A549 treated with DMSO at 1 μM for 4 hours (cell line): ENCODE measurements around the gene GPER1. TPM values are rescaled to one million over a fixed set of nuclear protein-coding genes. Genes with fewer than 3 reads are reported as not detected.

Experiments used
- total RNA-seq: library from RNA; stranded (reverse); fragments of 200-300 nt; extraction: Qiagen RNA extraction; gene quantifications from 5 replicates; pipeline ENCODE4 v1.2.3, GENCODE V29; 2022; ENCODE audit warnings: low read depth

The GPER1 gene
- 0.64 to 1.1 TPM (median 0.79 TPM) in 5 replicates for total RNA-seq

DNA sequence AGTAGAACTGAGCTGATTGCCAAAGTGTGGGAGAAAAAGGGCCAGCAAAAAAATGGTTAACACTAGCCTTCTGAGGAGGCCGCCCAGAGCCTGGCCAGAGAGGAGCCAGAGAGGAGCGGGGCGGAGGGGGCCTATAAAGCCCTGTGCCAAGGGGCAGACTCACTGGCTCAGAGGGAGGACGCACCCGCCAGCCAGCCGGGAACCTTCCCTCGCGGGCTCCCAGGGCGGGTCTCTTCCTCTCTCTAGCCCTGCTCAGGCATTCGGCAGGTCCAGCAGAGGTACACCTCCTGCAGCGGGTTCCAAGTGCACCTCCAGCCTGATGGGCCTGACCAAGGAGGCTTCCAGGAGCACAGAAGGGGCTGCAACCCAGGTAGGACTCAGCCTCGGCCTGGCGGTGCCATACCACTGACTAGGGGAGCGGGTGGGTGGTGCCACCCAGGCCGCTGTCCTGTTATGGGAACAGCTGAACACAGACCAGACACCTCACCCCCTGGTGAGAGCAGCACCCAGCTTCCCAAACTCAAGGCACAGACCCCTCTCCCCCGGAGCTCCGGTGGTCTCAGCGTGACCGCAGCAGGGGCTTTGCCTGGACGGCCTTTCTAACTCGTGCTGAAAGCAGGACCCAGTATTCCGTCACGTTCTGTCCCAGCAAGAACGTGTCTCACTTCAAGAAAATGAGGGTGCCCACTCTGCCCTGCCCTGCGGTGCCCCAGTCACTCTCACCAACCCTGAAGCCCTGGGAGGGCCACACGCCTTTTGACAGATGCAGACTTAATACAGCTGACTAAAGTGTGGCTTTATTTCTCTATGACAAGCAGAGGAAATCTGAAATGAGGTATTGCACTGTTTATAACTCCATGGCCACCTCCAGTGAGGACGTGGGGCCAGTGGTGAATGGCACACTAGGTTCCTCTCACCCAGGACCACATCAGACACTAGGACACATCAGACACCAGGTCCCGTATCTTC lies at the start of gene GPER1:
TSS of gene GPER1 (plus strand) at position 162 of the 969 bp plus-strand sequence. CDS start 3,616 bp downstream, outside the sequence.

DNA sequence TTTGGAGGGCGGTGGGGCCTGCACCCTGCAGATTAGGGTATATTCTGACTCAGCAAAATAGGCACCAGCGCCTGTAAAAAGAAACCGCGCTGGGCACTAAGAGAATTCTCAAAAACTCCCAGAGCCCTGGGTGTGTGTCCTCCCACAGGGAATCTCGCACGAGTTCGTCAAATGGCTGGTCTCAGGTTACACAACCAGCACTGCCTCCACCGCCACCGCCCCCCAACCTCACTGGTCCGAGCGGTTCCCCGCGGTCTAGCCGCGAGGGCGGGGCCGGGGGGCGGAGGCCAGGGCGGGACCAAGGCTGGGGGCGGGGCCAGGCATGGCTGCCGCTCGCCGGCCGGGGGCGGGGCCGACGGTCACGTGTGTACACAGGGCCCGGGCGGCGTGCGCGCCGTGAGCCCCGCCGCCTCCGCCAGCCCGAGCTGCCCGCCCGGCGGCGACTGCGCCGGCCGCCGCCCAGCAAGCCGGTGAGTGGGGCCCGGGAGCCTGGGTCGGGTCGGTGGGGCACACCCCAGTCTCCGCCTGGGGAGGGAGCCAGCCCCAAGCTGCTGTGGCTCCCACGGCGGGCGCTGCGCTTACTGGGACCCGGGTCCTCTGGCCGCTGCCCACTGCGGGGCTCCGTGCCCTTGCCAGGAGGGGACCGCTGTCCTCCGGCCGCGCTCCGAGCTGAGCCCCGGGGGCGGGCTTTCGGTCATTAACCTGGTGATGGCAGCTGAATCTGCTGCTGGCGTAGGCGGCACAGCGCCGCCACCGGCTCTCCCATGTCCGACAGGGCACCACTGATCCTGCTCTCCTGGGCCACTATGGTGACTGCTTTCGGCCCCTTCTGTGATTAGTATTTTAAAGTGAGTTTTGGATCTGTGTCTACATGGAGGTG lies 43.5 kb upstream of the GPER1 start, which contains the start of gene GPR146:
TSS of gene GPR146 (plus strand) at position 358 of the 880 bp plus-strand sequence. CDS start 12,970 bp downstream, outside the sequence.

Other genes with a start within 250 kb of the GPER1 start
- gene GET4, start 211.6 kb upstream of the GPER1 start, total RNA-seq, result 38.2 to 65.9 TPM (median 53.4 TPM) in 5 replicates
- 3.8 to 5.7 TPM (median 4.1 TPM) in 5 replicates for gene ADAP1, start 133.4 kb upstream of the GPER1 start, total RNA-seq
- gene COX19, start 112.6 kb upstream of the GPER1 start, total RNA-seq, result 5.5 to 6.8 TPM (median 5.9 TPM) in 5 replicates
- gene CYP2W1, start 104.9 kb upstream of the GPER1 start, total RNA-seq, result 0.03 to 0.11 TPM in 2 of 5 replicates, not detected in the others
- 2.0 to 2.3 TPM (median 2.1 TPM) in 5 replicates for gene GPR146, start 43.6 kb upstream of the GPER1 start, total RNA-seq
- 51.4 to 65.0 TPM (median 61.0 TPM) in 5 replicates for gene ZFAND2A, start 72.1 kb downstream of the GPER1 start, total RNA-seq
- 0.07 to 0.08 TPM in 2 of 5 replicates, not detected in the others for gene UNCX, start 144.8 kb downstream of the GPER1 start, total RNA-seq